ENCODE data around the gene ZKSCAN5. TPM values are rescaled to one million over a fixed set of nuclear protein-coding genes. Genes with fewer than 3 reads are reported as not detected.

ZKSCAN5 gene
- total RNA-seq, 1 donor = 12.3 TPM

DNA sequence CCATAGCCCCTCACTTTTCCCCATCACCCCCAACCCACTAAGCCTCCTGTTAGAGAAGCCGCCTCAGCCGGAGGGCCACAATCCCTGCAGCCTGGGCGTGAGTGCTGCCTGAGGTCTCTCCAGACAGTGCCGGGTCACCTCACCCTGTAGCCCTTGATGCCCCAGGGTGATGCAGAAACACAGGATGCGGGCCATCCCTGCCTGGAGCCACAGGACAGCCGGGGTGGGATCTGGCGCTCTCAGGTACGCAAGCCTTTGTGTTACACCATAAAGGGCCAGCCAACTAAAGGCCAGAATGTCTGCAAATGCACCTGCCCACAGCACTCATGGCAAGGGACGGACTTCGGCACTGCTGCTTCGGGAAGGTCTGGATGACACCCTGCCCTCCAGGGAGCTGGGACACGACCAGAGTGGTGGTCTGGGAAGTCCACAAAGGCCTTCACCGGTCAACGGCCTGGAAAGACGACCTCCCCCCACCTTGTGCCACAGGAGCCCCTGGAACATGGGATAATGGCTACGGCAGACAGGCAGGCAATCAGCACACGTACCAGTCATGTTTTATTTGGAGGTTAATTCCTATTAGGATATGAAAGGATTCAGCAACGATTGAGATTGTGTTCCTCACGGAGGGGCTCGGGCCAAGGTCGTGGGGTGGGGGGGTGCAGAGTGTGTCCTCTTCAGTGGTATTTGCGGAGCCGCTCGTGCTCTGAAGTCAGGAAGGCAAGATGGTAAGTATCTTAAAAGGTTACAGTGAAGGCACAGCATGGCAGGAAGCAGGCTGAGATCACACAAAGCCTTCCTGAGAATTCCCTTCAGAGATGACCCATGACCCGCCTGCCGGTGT, 46.6 kb upstream of the ZKSCAN5 start:
- H3K79me2 ChIP-seq (ENCODE audit: insufficient read depth, low read length) = peaks cover 94% of the 10 kb centered on the region

GRCh38 chr7:99459087-99459486, 45.4 kb upstream of the ZKSCAN5 start:
- H3K36me3 ChIP-seq (ENCODE audit: insufficient read depth, low read length) = peaks cover 71% of the 10 kb centered on the region
- no peaks in the 10 kb centered on the region for H3K4me1 ChIP-seq (ENCODE audit: insufficient read depth, low read length)
- H2AFZ ChIP-seq (ENCODE audit: low read length) = no peak overlapping the region
- no peaks in the 10 kb centered on the region for H3K9me3 ChIP-seq (ENCODE audit: low read depth, low read length)
- H3K4me2 ChIP-seq (ENCODE audit: insufficient read depth, low read length) = no peak overlapping the region
- TF ChIP-seq, protein P1, sequence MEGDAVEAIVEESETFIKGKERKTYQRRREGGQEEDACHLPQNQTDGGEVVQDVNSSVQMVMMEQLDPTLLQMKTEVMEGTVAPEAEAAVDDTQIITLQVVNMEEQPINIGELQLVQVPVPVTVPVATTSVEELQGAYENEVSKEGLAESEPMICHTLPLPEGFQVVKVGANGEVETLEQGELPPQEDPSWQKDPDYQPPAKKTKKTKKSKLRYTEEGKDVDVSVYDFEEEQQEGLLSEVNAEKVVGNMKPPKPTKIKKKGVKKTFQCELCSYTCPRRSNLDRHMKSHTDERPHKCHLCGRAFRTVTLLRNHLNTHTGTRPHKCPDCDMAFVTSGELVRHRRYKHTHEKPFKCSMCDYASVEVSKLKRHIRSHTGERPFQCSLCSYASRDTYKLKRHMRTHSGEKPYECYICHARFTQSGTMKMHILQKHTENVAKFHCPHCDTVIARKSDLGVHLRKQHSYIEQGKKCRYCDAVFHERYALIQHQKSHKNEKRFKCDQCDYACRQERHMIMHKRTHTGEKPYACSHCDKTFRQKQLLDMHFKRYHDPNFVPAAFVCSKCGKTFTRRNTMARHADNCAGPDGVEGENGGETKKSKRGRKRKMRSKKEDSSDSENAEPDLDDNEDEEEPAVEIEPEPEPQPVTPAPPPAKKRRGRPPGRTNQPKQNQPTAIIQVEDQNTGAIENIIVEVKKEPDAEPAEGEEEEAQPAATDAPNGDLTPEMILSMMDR (IDR thresholded peaks at IDR 0.05; ENCODE audit: extremely low read depth, low read depth, low read length) = peak; percentile 43
- H3K27ac ChIP-seq (ENCODE audit: low read depth, low read length) = no peak overlapping the region
- H3K27me3 ChIP-seq (ENCODE audit: insufficient read depth, low read length) = no peaks in the 10 kb centered on the region
- peaks cover 40% of the 10 kb centered on the region for H4K20me1 ChIP-seq (ENCODE audit: insufficient read depth, low read length)
- H3K79me2 ChIP-seq (ENCODE audit: insufficient read depth, low read length) = peaks cover 99% of the 10 kb centered on the region
- H3K4me3 ChIP-seq (ENCODE audit: insufficient read depth, low read length) = no peak overlapping the region
- DNase-seq (ENCODE audit: insufficient read length, low spot score, missing footprints) = peak; percentile 11

More for the DNA sequence above, 46.6 kb upstream of the ZKSCAN5 start:
- Histone ChIP-seq H3K4me1 (ENCODE audit: insufficient read depth, low read length) (no peaks in the 10 kb centered on the region), H3K27ac (ENCODE audit: low read depth, low read length) (no peak overlapping the region), H4K20me1 (ENCODE audit: insufficient read depth, low read length) (peaks cover 35% of the 10 kb centered on the region), H2AFZ (ENCODE audit: low read length) (no peak overlapping the region), H3K36me3 (ENCODE audit: insufficient read depth, low read length) (peaks cover 77% of the 10 kb centered on the region), H3K4me2 (ENCODE audit: insufficient read depth, low read length) (no peak overlapping the region), H3K27me3 (ENCODE audit: insufficient read depth, low read length) (no peaks in the 10 kb centered on the region), H3K4me3 (ENCODE audit: insufficient read depth, low read length) (no peak overlapping the region), H3K9me3 (ENCODE audit: low read depth, low read length) (no peaks in the 10 kb centered on the region)
- DNase-seq (ENCODE audit: insufficient read length, low spot score, missing footprints) = peak; percentile 43
- TF ChIP-seq, protein P1 (IDR thresholded peaks at IDR 0.05; ENCODE audit: extremely low read depth, low read depth, low read length) = no peak

DNA sequence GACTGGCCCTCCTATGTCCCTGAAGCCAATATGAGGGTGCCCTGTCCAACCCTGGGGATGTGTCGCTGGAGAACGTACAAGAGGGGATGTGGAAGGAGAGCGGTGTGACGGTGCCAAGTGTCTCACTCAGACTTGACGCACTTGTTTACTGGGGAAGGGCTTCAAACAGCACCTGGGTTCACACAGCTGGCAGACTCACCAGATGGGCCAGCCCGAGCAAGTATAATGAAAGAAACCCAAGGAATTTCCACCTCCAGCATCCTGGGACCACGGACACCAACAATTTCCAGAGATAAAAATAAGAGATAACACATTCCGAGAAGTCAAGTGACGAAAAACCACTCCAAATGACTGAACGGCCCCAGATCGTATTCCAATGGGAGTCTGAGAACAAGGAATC, 43.8 kb upstream of the ZKSCAN5 start:
- Histone ChIP-seq H3K4me2 (ENCODE audit: insufficient read depth, low read length) (no peak overlapping the region), H3K4me1 (ENCODE audit: insufficient read depth, low read length) (peaks cover 9% of the 10 kb centered on the region), H4K20me1 (ENCODE audit: insufficient read depth, low read length) (peaks cover 40% of the 10 kb centered on the region), H3K9me3 (ENCODE audit: low read depth, low read length) (no peaks in the 10 kb centered on the region), H3K4me3 (ENCODE audit: insufficient read depth, low read length) (no peak overlapping the region), H3K27me3 (ENCODE audit: insufficient read depth, low read length) (no peaks in the 10 kb centered on the region), H3K27ac (ENCODE audit: low read depth, low read length) (no peak overlapping the region), H3K36me3 (ENCODE audit: insufficient read depth, low read length) (peaks cover 58% of the 10 kb centered on the region), H3K79me2 (ENCODE audit: insufficient read depth, low read length) (peaks cover 98% of the 10 kb centered on the region), H2AFZ (ENCODE audit: low read length) (no peak overlapping the region)
- TF ChIP-seq, protein P1 (IDR thresholded peaks at IDR 0.05; ENCODE audit: extremely low read depth, low read depth, low read length) = no peak
- no peak for DNase-seq (ENCODE audit: insufficient read length, low spot score, missing footprints)

GRCh38 chr7:99461221-99461620, 43.2 kb upstream of the ZKSCAN5 start:
- TF ChIP-seq, protein P1 (IDR thresholded peaks at IDR 0.05; ENCODE audit: extremely low read depth, low read depth, low read length) = peak; percentile 11
- no peaks in the 10 kb centered on the region for H3K9me3 ChIP-seq (ENCODE audit: low read depth, low read length)
- peaks cover 98% of the 10 kb centered on the region for H3K79me2 ChIP-seq (ENCODE audit: insufficient read depth, low read length)
- no peak overlapping the region for H2AFZ ChIP-seq (ENCODE audit: low read length)
- H4K20me1 ChIP-seq (ENCODE audit: insufficient read depth, low read length) = peaks cover 39% of the 10 kb centered on the region
- H3K36me3 ChIP-seq (ENCODE audit: insufficient read depth, low read length) = peaks cover 53% of the 10 kb centered on the region
- peaks cover 10% of the 10 kb centered on the region for H3K4me1 ChIP-seq (ENCODE audit: insufficient read depth, low read length)
- H3K4me2 ChIP-seq (ENCODE audit: insufficient read depth, low read length) = no peak overlapping the region
- no peak overlapping the region for H3K27ac ChIP-seq (ENCODE audit: low read depth, low read length)
- H3K4me3 ChIP-seq (ENCODE audit: insufficient read depth, low read length) = no peak overlapping the region
- peak; percentile 64 for DNase-seq (ENCODE audit: insufficient read length, low spot score, missing footprints)
- H3K27me3 ChIP-seq (ENCODE audit: insufficient read depth, low read length) = no peaks in the 10 kb centered on the region
